HUES48 (cell line): ENCODE measurements around the gene LOXL3.

Experiments used
- H3K27ac ChIP-seq: one replicate; pipeline ENCODE4 v1.7.0; 2013; ENCODE audit warnings: low read depth, low read length, inconsistent platforms
- H3K27me3 ChIP-seq: 2 replicates; pipeline ENCODE4 v1.6.1; 2013; ENCODE audit warnings: mild to moderate bottlenecking, low read length; ENCODE audit not compliant: control insufficient read depth, insufficient read depth
- H3K36me3 ChIP-seq: 2 replicates; pipeline ENCODE4 v1.6.1; 2013; ENCODE audit warnings: low read length; ENCODE audit not compliant: control insufficient read depth, insufficient read depth
- H3K4me1 ChIP-seq: 2 replicates; pipeline ENCODE4 v1.6.1; 2013; ENCODE audit warnings: mild to moderate bottlenecking, low read length; ENCODE audit not compliant: control insufficient read depth, insufficient read depth
- H3K4me3 ChIP-seq: 2 replicates; pipeline ENCODE4 v1.5.1; 2013; ENCODE audit warnings: mild to moderate bottlenecking, low read depth, low read length
- H3K9ac ChIP-seq: 2 replicates; pipeline ENCODE4 v1.6.1; 2013; ENCODE audit warnings: mild to moderate bottlenecking, low read depth, low read length, moderate library complexity
- H3K9me3 ChIP-seq: 2 replicates; pipeline ENCODE4 v1.6.1; 2013; ENCODE audit warnings: low read length; ENCODE audit not compliant: control insufficient read depth, insufficient read depth

LOXL3 gene

DNA sequence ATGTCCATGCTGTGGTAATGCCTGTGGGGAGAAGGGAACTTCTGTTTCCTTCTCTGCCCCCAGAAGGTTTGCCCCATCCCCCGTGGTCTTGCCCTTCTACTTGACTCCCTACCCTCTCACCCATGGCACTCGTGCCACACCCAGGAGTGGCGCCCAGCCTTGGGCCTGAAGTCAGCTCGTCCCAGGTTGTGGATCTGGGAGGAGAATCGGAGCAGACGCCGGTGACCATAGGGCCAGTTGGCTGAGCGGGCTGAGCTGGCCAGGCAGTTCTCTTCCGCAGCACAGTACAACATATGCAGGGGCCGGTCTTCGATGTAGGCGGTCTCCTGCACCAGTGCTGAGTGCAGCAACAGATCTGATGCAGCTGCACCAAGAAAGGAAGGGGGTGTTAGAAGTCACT lies 19.3 kb downstream of the LOXL3 start:
- Histone ChIP-seq H3K36me3 (peaks cover 23% of the 10 kb centered on the region), H3K27me3 (no peaks in the 10 kb centered on the region), H3K4me3 (no peak overlapping the region), H3K9ac (no peak overlapping the region), H3K9me3 (no peaks in the 10 kb centered on the region), H3K4me1 (peaks cover 3% of the 10 kb centered on the region; the same call in 1 of the 2 replicates), H3K27ac (no peak overlapping the region)

DNA sequence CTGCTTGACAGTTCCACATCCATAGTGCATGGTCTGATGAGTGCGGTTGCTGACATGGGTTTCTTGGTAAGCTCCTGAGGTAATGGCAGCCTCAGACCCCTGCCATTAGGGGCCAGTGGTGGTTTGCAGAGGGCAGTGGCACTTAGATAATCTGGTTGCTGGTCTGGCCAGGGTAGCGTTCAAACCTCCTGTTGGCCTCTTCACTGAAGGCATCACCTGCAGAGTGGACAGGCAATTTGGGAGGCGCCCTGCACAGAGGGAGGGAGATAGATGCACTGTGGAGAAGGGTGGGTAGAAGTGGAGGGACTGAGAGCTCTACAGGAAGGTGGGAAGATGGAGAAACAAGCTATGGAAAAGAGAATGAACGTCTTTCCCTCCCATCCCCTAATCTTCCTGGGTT lies 20.3 kb downstream of the LOXL3 start:
- Histone ChIP-seq H3K9ac (no peak overlapping the region), H3K27ac (no peak overlapping the region), H3K4me1 (peaks cover 4% of the 10 kb centered on the region; the same call in 1 of the 2 replicates), H3K4me3 (no peak overlapping the region), H3K9me3 (no peaks in the 10 kb centered on the region), H3K27me3 (no peaks in the 10 kb centered on the region), H3K36me3 (peaks cover 23% of the 10 kb centered on the region)

- H3K27me3 ChIP-seq = no peaks in the 10 kb centered on the region
- H3K27ac ChIP-seq = no peak overlapping the region
- peaks cover 35% of the 10 kb centered on the region for H3K36me3 ChIP-seq
- H3K9me3 ChIP-seq = no peaks in the 10 kb centered on the region
- no peak overlapping the region for H3K9ac ChIP-seq
- peaks cover 7% of the 10 kb centered on the region for H3K4me1 ChIP-seq
- H3K4me3 ChIP-seq = no peak overlapping the region
Measured at GRCh38 chr2:74532222-74532621, 21.5 kb downstream of the LOXL3 start.

- Histone ChIP-seq H3K4me1 (peaks cover 7% of the 10 kb centered on the region), H3K36me3 (peaks cover 40% of the 10 kb centered on the region), H3K4me3 (no peak overlapping the region), H3K9me3 (no peaks in the 10 kb centered on the region), H3K9ac (no peak overlapping the region), H3K27ac (no peak overlapping the region), H3K27me3 (no peaks in the 10 kb centered on the region)
Measured at GRCh38 chr2:74531666-74532065, 22.1 kb downstream of the LOXL3 start.

GRCh38 chr2:74530239-74531187 lies 23.2 kb downstream of the LOXL3 start:
- peak overlapping the region; percentile 97 for H3K4me3 ChIP-seq
- H3K36me3 ChIP-seq = peaks cover 52% of the 10 kb centered on the region
- H3K27ac ChIP-seq = peak overlapping the region; percentile 66
- no peaks in the 10 kb centered on the region for H3K27me3 ChIP-seq
- H3K9ac ChIP-seq = peak overlapping the region; percentile 58
- H3K9me3 ChIP-seq = no peaks in the 10 kb centered on the region
- H3K4me1 ChIP-seq = peaks cover 7% of the 10 kb centered on the region

GRCh38 chr2:74529357-74530238 lies 24.1 kb downstream of the LOXL3 start, which contains the start of the genes AUP1 and HTRA2:
AUP1 (minus strand) TSS chr2:74529706; CDS start chr2:74529629, 77 bp downstream.
HTRA2 (plus strand) TSS chr2:74529933; CDS start chr2:74530007, 74 bp downstream.
- H3K27ac ChIP-seq = peak within 1 kb of the TSS; percentile 86

GRCh38 chr2:74528600-74529356 lies 25.0 kb downstream of the LOXL3 start:
- Histone ChIP-seq H3K4me1 (peaks cover 7% of the 10 kb centered on the region), H3K4me3 (peak overlapping the region; percentile 97), H3K36me3 (peaks cover 45% of the 10 kb centered on the region), H3K27ac (peak overlapping the region; percentile 86), H3K27me3 (no peaks in the 10 kb centered on the region), H3K9ac (peak overlapping the region; percentile 96), H3K9me3 (no peaks in the 10 kb centered on the region)

More at GRCh38 chr2:74529357-74530238, 24.1 kb downstream of the LOXL3 start, which contains the start of the genes AUP1 and HTRA2:
- Histone ChIP-seq H3K4me3 (peak within 1 kb of the TSS; percentile 97), H3K27me3 (no peaks in the 10 kb centered on the region), H3K9me3 (no peaks in the 10 kb centered on the region), H3K4me1 (peaks cover 7% of the 10 kb centered on the region), H3K9ac (peak within 1 kb of the TSS; percentile 96), H3K36me3 (peaks cover 52% of the 10 kb centered on the region)

- H3K36me3 ChIP-seq = peaks cover 35% of the 10 kb centered on the region
- no peak overlapping the region for H3K27ac ChIP-seq
- no peak overlapping the region for H3K4me3 ChIP-seq
- peaks cover 5% of the 10 kb centered on the region; the same call in 1 of the 2 replicates for H3K27me3 ChIP-seq
- H3K9ac ChIP-seq = no peak overlapping the region
- H3K9me3 ChIP-seq = no peaks in the 10 kb centered on the region
- H3K4me1 ChIP-seq = peaks cover 7% of the 10 kb centered on the region
Measured at GRCh38 chr2:74527741-74528140, 26.0 kb downstream of the LOXL3 start.

GRCh38 chr2:74526649-74527230 lies 27.0 kb downstream of the LOXL3 start:
- H3K9me3 ChIP-seq = no peaks in the 10 kb centered on the region
- peaks cover 7% of the 10 kb centered on the region for H3K4me1 ChIP-seq
- no peak overlapping the region for H3K9ac ChIP-seq
- peaks cover 28% of the 10 kb centered on the region for H3K36me3 ChIP-seq
- no peak overlapping the region for H3K4me3 ChIP-seq
- no peak overlapping the region for H3K27ac ChIP-seq
- H3K27me3 ChIP-seq = peaks cover 14% of the 10 kb centered on the region
